Chondrocyte (in vitro differentiated cells): ENCODE measurements around the gene MYL10. TPM values are rescaled to one million over a fixed set of nuclear protein-coding genes. Genes with fewer than 3 reads are reported as not detected.
A peak's percentile ranks its signal among the peaks of the same experiment; 100 is the strongest.

Experiments
- DNase-seq: peaks from one replicate; pipeline ENCODE4 v3.0.0; 2021; ENCODE audit warnings: mixed read lengths, low spot score
- H3K27ac Mint-ChIP-seq: one replicate; pipeline ENCODE4 v1.8.0; 2021; ENCODE audit warnings: mild to moderate bottlenecking, moderate library complexity, mixed read lengths; ENCODE audit not compliant: unreplicated experiment
- H3K27me3 Mint-ChIP-seq: 2 replicates; pipeline ENCODE4 v1.8.0; 2021; ENCODE audit warnings: low read depth, mixed read lengths
- H3K36me3 Mint-ChIP-seq: 2 replicates; pipeline ENCODE4 v1.8.0; 2021; ENCODE audit warnings: low read depth, mixed read lengths
- H3K4me1 Mint-ChIP-seq: 2 replicates; pipeline ENCODE4 v1.8.0; 2021; ENCODE audit warnings: low read depth, mild to moderate bottlenecking, mixed read lengths
- H3K4me3 Mint-ChIP-seq: one replicate; pipeline ENCODE4 v1.8.0; 2021; ENCODE audit warnings: mild to moderate bottlenecking, moderate library complexity, mixed read lengths; ENCODE audit not compliant: unreplicated experiment
- H3K9me3 Mint-ChIP-seq: 2 replicates; pipeline ENCODE4 v1.8.0; 2021; ENCODE audit warnings: low read depth, mixed read lengths
- total RNA-seq: library from RNA; stranded (reverse); gene quantifications from 3 replicates; pipeline ENCODE4 v1.2.1, GENCODE V29; 2021
- TF ChIP-seq, protein P1 (sequence below): fragments of 200-600 bp; sonication (generic); IDR thresholded peaks from 2 replicates; pipeline ENCODE4 v1.5.0; 2021; ENCODE audit warnings: antibody characterized with exemption, mild to moderate bottlenecking, moderate library complexity

The MYL10 gene
- total RNA-seq, 1 donor from 2014 or later, result 3.4 TPM

DNA sequence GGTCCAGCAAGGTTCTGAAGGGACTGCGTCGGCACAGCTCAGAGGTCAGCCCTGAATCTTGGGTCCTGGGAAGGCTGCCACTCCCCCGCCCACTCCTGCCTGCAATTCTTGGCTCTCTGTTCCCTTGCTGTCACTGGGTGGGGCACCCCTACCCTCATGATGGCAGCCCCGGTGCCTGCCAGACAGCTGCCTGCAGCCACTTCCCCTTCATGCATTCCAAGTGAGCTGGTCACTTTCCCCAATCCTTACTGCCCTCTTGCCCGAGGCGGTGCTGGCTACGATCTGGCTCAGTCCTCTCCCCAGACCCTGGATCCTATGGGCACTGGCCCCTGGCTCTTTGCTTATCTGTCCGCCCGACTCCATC is 14.2 kb downstream of the MYL10 start:
- TF ChIP-seq, protein P1, sequence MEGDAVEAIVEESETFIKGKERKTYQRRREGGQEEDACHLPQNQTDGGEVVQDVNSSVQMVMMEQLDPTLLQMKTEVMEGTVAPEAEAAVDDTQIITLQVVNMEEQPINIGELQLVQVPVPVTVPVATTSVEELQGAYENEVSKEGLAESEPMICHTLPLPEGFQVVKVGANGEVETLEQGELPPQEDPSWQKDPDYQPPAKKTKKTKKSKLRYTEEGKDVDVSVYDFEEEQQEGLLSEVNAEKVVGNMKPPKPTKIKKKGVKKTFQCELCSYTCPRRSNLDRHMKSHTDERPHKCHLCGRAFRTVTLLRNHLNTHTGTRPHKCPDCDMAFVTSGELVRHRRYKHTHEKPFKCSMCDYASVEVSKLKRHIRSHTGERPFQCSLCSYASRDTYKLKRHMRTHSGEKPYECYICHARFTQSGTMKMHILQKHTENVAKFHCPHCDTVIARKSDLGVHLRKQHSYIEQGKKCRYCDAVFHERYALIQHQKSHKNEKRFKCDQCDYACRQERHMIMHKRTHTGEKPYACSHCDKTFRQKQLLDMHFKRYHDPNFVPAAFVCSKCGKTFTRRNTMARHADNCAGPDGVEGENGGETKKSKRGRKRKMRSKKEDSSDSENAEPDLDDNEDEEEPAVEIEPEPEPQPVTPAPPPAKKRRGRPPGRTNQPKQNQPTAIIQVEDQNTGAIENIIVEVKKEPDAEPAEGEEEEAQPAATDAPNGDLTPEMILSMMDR, result no peak
- peaks cover 46% of the 10 kb centered on the region for H3K4me1 Mint-ChIP-seq
- no peaks in the 10 kb centered on the region for H3K9me3 Mint-ChIP-seq
- peak overlapping the region; percentile 96 for H3K27ac Mint-ChIP-seq
- DNase-seq, result no peak
- no peaks in the 10 kb centered on the region for H3K36me3 Mint-ChIP-seq
- H3K27me3 Mint-ChIP-seq, result no peaks in the 10 kb centered on the region
- H3K4me3 Mint-ChIP-seq, result peak overlapping the region; percentile 41

DNA sequence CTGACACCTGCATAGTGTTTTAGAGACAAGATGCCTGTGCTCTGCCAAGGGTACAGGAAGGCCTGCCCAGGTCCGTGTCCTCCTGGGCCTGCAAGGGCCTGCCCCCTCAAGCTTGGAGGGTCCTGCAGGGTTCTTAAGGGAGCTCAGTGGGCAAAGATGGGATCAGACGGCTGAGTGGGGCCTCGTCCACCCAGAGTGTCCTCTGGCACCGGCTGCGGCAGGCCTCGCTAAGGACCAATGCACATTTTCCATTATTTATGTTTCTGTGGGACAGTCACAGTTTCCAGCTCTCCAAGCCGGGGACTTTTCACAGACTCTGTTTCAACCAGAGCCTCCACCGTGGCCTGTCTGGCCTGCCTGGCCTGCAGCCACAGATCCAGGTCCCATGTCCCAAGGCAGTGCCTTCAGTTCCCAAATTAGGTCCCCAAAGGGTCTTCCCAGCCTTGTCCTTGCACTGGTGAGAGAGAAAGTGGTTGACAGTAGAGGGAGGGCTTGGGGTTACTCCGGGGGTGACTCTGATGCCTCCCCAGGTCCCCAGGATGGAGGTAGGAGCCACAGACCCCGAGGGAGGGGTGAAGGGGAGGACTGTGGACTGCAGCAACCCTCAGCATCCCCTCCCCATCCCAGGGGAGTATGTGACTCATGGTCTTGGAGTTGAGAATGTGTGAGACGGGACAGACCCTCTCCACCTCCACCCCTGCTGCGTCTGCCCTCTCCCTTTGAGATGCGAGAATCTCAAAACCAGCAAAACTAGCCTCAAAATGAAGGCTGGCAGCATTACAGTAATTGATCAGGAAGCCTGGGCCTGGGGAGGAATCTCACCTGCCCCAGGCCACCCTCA is 14.8 kb downstream of the MYL10 start:
- Mint-ChIP-seq H3K27ac (peak overlapping the region; percentile 96), H3K9me3 (no peaks in the 10 kb centered on the region), H3K27me3 (no peaks in the 10 kb centered on the region), H3K36me3 (no peaks in the 10 kb centered on the region), H3K4me3 (peak overlapping the region; percentile 26), H3K4me1 (peaks cover 46% of the 10 kb centered on the region)
- TF ChIP-seq, protein P1, result no peak
- DNase-seq, result no peak

DNA sequence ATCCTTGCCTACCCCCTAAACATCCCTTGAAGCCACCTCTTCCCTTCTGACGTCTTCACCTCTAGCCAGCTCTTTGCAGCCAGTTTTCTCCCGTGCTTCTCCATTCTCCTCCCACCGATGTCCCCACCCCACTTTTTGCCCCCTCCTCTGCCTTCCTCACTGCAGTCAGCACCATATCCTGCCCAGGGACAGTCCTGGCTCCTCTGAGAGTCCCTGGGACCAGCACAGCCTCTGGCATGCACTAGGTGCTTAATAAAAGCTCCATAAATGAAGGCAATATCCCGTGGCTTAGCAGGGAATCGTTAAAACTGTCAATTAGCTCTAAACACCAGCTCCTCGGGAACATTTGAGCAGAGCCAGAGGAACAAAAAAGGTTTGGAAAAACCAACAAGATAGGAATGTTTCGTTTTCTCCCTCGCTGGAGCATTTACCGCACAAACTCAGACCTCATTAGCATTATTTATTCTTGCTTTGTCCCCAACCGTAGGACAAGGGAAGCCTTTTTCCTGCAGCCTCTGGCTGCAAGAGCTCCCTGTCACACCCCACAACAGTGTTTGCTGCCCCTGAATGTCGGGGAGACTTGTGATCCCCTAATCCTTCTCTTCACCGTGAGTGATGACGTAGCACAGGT is 16.1 kb downstream of the MYL10 start:
- no peaks in the 10 kb centered on the region for H3K27me3 Mint-ChIP-seq
- H3K36me3 Mint-ChIP-seq, result no peaks in the 10 kb centered on the region
- TF ChIP-seq, protein P1, result no peak
- H3K9me3 Mint-ChIP-seq, result no peaks in the 10 kb centered on the region
- no peak overlapping the region for H3K4me3 Mint-ChIP-seq
- no peak for DNase-seq
- H3K27ac Mint-ChIP-seq, result peak overlapping the region; percentile 84
- peaks cover 41% of the 10 kb centered on the region for H3K4me1 Mint-ChIP-seq

DNA sequence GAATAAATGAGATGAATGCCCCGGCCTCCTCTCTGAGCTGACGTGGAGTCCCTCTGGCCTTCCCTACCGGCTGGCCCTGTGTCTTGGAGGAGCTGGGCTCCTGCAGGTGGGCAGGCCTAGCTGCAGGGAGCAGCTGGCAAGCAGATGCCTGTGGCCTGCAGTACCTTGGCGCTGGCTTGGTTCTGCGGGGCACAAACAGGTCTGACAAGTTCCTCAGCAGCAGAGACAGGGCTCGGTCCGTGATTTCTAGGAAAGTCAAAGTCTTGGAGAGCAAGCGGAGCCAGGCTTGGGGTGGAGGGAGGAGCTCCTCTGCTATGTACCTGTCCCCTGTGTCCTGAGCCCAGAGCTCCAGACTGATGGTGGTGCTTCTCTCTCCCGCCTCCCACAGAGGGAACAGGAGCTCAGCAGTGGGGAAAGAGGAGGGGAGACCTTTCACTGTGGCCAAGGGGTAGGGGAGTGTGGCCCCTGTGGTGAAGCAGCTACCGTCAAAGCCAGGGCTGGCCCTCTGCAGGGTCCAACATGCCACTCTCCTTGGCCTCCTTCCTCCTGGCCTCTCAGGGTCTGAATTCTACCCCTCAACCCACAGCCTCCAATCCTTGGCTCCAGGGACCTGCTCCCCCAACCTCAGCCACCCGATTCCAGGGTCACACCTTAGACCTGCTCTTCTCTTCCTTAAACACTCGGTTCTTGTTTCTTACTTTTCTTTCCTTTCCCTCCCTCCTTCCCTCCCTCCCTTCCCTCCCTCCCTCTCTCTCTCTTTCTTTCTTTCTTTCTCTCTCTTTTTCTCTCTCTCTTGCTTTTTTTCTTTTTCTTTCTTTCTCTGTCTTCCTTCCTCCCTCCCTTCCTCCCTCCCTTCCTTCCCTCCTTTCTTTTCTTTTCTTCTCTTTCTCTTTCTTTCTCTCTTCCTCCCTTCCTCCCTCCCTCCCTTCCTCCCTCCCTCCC is 20.1 kb downstream of the MYL10 start:
- TF ChIP-seq, protein P1, result no peak
- no peaks in the 10 kb centered on the region for H3K9me3 Mint-ChIP-seq
- H3K27ac Mint-ChIP-seq, result no peak overlapping the region
- no peaks in the 10 kb centered on the region for H3K36me3 Mint-ChIP-seq
- no peak overlapping the region for H3K4me3 Mint-ChIP-seq
- H3K4me1 Mint-ChIP-seq, result peaks cover 46% of the 10 kb centered on the region
- DNase-seq, result no peak
- no peaks in the 10 kb centered on the region for H3K27me3 Mint-ChIP-seq

DNA sequence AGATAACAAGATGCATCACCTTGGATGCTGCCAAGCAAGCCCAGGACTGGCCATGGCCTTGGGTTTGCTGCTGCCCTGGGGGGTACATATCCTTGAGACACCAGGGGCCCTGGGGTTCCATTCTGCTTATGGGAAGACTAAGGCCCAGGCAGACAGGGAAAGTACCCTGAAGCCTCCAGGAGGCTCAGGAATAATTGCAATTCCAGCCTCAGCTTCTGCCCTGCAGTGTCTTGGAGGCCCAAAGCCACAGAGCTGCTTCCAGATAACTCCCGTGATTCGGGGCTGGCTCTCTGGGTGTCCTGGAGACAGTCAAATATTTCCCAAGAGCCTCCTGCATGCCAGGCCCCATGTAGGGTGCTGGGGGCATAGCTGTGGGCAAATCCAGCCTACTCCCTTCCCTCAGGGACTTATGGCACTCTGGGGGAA is 22.6 kb downstream of the MYL10 start:
- TF ChIP-seq, protein P1, result no peak
- Mint-ChIP-seq H3K4me1 (peaks cover 45% of the 10 kb centered on the region), H3K27me3 (no peaks in the 10 kb centered on the region), H3K27ac (peak overlapping the region; percentile 30), H3K4me3 (no peak overlapping the region), H3K36me3 (no peaks in the 10 kb centered on the region), H3K9me3 (no peaks in the 10 kb centered on the region)
- no peak for DNase-seq
